ENCODE results near the gene RYR3. TPM values are rescaled to one million over a fixed set of nuclear protein-coding genes. Genes with fewer than 3 reads are reported as not detected.

RYR3 gene
- total RNA-seq, 2 experiments from 2014 or later, result not detected

DNA sequence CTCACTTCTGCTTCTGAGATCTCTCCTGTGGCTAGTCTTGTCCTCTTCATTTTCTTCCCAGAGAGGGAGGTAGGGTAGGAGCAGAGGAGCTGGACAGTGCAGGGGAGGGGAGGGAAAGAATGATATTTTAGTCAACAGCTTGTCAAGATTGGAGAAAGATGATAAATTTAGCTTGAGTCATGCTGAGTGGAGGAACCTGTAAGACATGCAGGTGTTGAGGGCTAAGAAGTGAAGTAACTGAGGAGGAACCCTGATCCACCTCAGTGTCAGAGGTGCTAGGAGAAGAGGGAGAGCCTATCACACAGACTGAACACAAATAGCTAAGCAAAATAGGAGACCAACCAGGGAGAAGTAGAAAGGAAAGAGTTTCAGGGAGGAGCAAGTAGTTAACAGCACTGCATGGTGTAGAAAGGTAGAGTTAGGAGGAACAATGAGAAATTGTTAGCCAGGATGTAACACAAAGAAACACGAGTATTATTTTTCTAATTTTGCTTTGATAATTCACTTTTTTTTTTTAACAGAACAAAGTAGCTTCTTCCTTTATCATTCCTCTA is 549.3 kb downstream of the RYR3 start:
- intact Hi-C loops (cut with micrococcal nuclease), result no loop called here
- ATAC-seq (no peak), DNase-seq (no peak)
- H3K4me3 Mint-ChIP-seq, result no peak overlapping the region
- H3K9me3 Mint-ChIP-seq, result no peaks in the 10 kb centered on the region
- CTCF ChIA-PET, result no interaction called here
- no peak overlapping the region for H3K27ac Mint-ChIP-seq
- peaks cover 3% of the 10 kb centered on the region for H3K4me1 Mint-ChIP-seq (ENCODE audit: low read depth)
- peaks cover 14% of the 10 kb centered on the region for H3K36me3 Mint-ChIP-seq (ENCODE audit: low read depth)
- POLR2A ChIA-PET, result no interaction called here
- TF ChIP-seq CTCF (IDR thresholded peaks at IDR 0.05), result no peak
- no peaks in the 10 kb centered on the region for H3K27me3 Mint-ChIP-seq

- peaks cover 3% of the 10 kb centered on the region for H3K4me1 Mint-ChIP-seq (ENCODE audit: low read depth)
- H3K4me3 Mint-ChIP-seq, result no peak overlapping the region
- intact Hi-C loops (cut with micrococcal nuclease), result no loop called here
- TF ChIP-seq CTCF (IDR thresholded peaks at IDR 0.05), result no peak
- ChIA-PET CTCF (no interaction called here), POLR2A (no interaction called here)
- H3K27me3 Mint-ChIP-seq, result no peaks in the 10 kb centered on the region
- no peak for DNase-seq
- H3K9me3 Mint-ChIP-seq, result no peaks in the 10 kb centered on the region
- ATAC-seq, result no peak
- no peak overlapping the region for H3K27ac Mint-ChIP-seq
- peaks cover 18% of the 10 kb centered on the region for H3K36me3 Mint-ChIP-seq (ENCODE audit: low read depth)
Measured at GRCh38 chr15:33860754-33861153, 550.0 kb downstream of the RYR3 start.

DNA sequence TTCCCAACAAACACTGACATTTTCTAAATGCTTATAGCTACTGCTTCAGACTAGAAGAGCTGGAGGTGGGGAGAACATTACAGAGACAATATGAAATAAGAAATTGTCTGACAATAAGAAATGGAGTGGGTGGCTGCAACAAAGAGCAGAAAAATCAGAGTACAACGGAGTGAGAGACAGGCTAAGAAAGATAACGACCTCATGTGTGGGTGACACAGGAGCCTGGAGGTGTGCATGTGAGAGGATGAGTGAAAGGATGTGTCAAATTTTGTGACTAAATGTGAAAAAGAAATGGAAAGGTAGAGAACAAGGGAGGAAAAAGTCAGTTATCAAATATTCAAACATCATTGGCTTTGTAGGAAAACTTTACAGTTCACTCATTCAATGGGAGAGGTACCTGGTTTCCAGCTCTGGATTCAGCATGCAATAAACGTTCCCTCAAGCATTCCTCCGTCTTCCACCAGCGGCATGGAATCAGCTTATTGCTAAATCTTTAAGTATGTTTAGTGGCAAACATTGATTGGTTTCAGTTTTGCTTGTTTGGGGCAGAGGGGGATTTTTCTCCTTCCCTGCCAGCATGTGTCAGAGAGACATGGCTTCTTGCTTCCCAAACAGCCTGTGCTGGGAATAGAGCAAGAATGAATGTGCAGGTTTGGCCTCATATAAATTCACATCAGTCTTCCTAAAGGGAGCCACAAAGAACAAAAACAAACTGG is 553.8 kb downstream of the RYR3 start:
- no peaks in the 10 kb centered on the region for H3K27me3 Mint-ChIP-seq
- TF ChIP-seq CTCF (IDR thresholded peaks at IDR 0.05), result no peak
- peaks cover 21% of the 10 kb centered on the region for H3K36me3 Mint-ChIP-seq (ENCODE audit: low read depth)
- no peak overlapping the region for H3K27ac Mint-ChIP-seq
- ChIA-PET POLR2A (no interaction called here), CTCF (no interaction called here)
- DNase-seq (no peak), ATAC-seq (no peak)
- H3K4me1 Mint-ChIP-seq (ENCODE audit: low read depth), result peaks cover 3% of the 10 kb centered on the region
- intact Hi-C loops (cut with micrococcal nuclease), result no loop called here
- H3K4me3 Mint-ChIP-seq, result no peak overlapping the region
- no peaks in the 10 kb centered on the region for H3K9me3 Mint-ChIP-seq

- ChIA-PET CTCF (no interaction called here), POLR2A (no interaction called here)
- no peak for TF ChIP-seq CTCF (IDR thresholded peaks at IDR 0.05)
- DNase-seq, result no peak
- no peaks in the 10 kb centered on the region for H3K27me3 Mint-ChIP-seq
- H3K27ac Mint-ChIP-seq, result no peak overlapping the region
- no peak overlapping the region for H3K4me3 Mint-ChIP-seq
- no peak for ATAC-seq
- H3K9me3 Mint-ChIP-seq, result no peaks in the 10 kb centered on the region
- intact Hi-C loops (cut with micrococcal nuclease), result no loop called here
- H3K4me1 Mint-ChIP-seq (ENCODE audit: low read depth), result peaks cover 3% of the 10 kb centered on the region
- H3K36me3 Mint-ChIP-seq (ENCODE audit: low read depth), result peaks cover 18% of the 10 kb centered on the region
Measured at GRCh38 chr15:33865416-33865815, 554.6 kb downstream of the RYR3 start.

- Mint-ChIP-seq H3K4me1 (ENCODE audit: low read depth) (peaks cover 3% of the 10 kb centered on the region), H3K27me3 (no peaks in the 10 kb centered on the region), H3K27ac (no peak overlapping the region), H3K9me3 (no peaks in the 10 kb centered on the region), H3K36me3 (ENCODE audit: low read depth) (peaks cover 18% of the 10 kb centered on the region), H3K4me3 (no peak overlapping the region)
- POLR2A ChIA-PET, result no interaction called here
- DNase-seq (no peak), ATAC-seq (no peak)
- TF ChIP-seq CTCF (IDR thresholded peaks at IDR 0.05), result no peak
- CTCF ChIA-PET, result no interaction called here
- intact Hi-C loops (cut with micrococcal nuclease), result no loop called here
Measured at GRCh38 chr15:33866101-33866737, 555.5 kb downstream of the RYR3 start.
